HG03460 (cell line): ENCODE results near the gene NTNG2.

Source experiments
- ATAC-seq: cut with Tn5 transposase; IDR thresholded peaks from one replicate; pipeline ENCODE4 v1.9.1; 2021; ENCODE audit not compliant: unreplicated experiment

NTNG2 gene

GRCh38 chr9:132169672-132170392, 8.0 kb downstream of the NTNG2 start:
- ATAC-seq, result no peak

DNA sequence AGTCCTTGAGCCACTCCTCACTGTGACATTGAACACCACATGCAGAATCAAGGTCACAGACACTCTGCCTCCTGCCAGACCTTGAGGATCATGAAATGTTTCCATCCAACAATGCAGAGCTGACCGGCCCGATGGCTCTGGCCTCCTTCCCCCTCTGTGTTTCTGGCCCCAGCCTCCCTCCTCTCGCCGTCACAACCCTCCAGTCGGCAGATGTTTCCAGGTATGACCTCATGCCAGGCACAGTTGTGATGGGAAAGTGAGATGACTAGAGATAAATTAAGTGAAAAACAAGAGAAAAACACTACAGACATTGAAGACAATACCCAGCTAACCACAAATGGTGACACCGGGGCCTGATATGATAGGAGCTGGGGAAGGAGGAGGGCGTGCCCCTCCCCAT, 9.8 kb downstream of the NTNG2 start:
- no peak for ATAC-seq

GRCh38 chr9:132172185-132172584, 10.3 kb downstream of the NTNG2 start:
- ATAC-seq, result no peak

DNA sequence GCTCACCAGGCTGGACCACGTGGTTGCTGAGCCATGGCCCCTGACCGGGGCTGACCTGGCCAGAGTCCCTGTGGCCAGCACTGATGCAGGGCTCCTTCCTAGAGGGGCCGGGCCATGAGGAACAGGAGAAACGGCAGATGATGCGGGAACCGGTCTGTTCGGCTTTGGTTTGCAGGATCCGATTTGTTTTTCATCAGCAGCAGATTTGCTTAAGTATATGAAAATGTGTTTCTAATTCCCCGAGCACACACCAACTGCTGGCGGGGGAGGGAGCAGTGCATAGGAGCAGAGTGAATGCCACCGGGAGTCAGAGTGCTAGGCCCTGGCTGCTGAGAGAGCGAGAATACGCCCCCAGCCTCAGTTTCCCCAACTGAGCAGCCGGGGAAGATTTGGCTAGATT, 13.6 kb downstream of the NTNG2 start:
- no peak for ATAC-seq

DNA sequence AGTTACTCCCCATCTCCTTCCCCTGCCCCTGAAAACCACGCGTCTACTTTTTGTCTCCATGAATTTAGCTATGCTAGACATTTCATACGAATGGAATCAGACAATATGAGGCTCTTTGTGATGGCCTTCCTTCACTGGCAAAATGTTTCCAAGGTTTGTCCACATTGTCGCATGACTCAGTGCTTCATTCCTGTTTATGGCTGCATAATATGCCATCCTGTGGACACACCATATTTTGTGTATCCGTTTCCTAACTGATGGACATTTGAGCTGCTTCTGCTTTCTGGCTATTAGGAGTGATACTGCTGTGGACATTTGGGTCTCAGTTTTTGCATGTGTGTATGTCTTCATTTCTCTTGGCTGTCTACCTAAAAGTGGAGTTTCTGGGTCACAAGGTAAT, 14.5 kb downstream of the NTNG2 start:
- ATAC-seq, result no peak

- ATAC-seq, result no peak
Observed at GRCh38 chr9:132181796-132182313, 20.0 kb downstream of the NTNG2 start.

GRCh38 chr9:132182314-132183091, 20.6 kb downstream of the NTNG2 start:
- ATAC-seq, result no peak

DNA sequence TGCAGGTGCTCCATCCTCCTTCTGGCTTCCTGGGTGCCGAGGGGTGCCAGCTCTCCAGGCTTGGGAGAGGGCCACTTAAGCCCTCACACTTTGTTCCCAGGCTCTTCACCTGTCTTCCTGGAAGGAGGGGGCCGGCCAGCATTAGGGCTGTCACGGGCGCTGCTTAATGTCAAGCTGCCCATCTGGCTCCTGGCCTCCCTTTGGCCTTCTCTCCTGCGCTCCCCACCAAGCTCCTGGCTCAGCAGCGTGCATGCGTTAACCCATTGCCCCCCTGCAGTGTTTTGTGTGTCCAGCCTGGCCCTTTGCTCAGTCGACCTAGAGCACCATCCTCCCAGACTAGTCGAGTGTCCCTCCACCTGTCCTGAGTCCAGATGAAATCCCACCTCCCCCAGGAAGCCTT, 21.3 kb downstream of the NTNG2 start:
- no peak for ATAC-seq

DNA sequence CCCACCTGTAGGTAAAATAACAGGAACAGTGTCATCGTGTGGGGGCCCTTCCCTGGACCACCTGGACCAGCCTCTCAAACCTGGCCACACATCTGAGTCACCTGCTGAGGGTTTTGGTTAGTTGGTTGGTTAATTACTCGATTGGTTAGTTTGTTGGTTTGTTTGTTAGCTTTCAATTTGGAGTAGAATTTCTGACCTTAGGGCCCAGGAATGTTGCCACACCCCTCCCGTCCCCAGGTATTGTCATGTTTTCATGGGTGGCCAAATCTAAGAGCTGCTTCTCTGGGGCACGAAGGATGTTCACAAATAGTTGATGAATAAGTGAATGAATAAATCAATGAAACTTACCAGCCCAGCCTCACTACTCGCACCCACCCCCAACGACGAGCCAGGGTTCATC, 21.9 kb downstream of the NTNG2 start:
- no peak for ATAC-seq

GRCh38 chr9:132184124-132184523, 22.3 kb downstream of the NTNG2 start:
- no peak for ATAC-seq

DNA sequence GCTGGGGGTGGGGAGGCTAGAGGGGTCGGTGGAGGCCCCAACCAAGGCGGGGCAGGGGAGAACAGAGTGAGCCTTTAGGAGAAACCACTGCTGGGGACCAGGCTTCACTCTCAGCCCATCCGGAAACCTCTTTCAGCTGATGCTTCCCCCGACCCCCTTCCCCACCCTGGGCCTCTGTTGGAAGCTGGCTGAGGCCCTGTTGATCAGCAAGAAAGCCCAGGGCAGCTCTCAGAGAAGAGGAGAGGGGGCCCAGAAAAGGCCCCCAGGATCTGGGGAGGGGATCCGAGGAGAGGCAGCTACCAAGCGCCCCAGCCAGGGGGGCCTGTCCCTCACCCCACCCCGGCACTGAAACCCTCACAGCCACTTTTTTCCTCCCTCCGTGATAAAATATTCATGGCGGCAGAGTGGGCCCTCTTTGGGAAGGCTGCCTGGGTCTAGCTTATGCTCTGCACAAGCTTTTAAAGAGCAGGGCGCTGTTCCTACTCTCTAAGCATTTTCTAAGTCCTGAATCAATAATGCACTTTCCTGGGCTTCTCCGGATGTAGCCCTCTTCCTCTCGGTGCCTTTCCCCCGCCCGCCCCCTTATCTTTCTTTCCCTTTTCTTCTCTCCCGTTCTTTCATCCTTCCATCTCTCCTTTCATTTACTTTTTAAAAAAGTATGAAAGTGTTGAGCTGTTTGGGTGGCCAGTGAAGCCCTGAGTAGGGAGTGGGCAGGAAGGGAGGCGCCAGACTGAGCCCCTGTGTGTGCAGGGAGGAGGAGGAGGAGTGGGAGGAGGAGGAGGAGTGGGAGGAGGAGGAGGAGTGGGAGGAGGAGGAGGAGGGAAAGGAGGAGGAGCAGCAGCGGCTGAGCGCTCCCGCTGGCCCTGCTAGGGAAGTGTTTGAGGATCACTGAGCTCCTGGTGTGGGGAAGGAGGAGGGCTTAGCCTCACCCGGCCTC, 23.5 kb downstream of the NTNG2 start:
- ATAC-seq, result no peak

- ATAC-seq, result no peak
Observed at GRCh38 chr9:132187121-132187620, 25.3 kb downstream of the NTNG2 start.

GRCh38 chr9:132190966-132191365, 29.1 kb downstream of the NTNG2 start:
- no peak for ATAC-seq

DNA sequence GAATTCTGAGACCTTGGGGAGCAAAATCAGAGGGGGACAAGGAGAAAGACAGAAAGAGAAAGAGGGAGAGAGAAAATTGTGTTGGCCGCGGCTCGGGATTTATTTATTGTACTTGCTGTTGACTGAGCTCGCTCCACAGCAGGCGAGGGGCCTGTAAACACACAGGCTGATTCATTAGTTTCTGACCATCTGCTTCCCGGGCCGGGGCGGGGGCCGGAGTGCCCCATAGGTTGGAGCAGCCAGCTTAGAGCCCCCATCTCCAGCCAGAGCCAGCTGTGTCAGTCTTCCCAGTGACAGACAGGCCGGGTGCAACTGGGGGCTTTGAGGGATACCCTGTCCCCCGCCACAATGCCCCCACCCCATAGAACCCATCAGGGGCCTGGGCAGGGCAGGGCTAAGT, 30.9 kb downstream of the NTNG2 start:
- no peak for ATAC-seq

- no peak for ATAC-seq
Observed at GRCh38 chr9:132193227-132194124, 31.6 kb downstream of the NTNG2 start.

DNA sequence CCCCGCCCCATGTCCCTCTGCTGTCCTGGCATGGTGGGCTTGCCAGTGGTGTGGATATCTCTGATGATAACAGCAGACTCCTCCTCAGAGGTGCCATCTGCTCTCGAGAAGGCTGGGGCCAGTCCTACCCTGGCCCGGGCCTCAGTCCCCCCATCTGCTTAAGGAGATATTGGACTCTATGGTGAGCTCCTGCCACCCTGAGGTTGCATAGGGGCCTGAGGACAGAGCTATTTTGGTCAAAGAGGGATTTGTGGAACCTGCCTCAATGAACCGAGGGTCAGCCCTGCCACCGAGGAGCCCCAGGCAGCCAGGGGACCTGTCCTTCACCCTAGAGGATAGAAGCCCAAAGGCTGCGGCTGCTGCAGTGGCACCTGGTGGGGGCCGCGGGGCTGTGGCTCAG, 32.6 kb downstream of the NTNG2 start:
- ATAC-seq, result no peak

GRCh38 chr9:132197315-132197714, 35.5 kb downstream of the NTNG2 start:
- no peak for ATAC-seq

DNA sequence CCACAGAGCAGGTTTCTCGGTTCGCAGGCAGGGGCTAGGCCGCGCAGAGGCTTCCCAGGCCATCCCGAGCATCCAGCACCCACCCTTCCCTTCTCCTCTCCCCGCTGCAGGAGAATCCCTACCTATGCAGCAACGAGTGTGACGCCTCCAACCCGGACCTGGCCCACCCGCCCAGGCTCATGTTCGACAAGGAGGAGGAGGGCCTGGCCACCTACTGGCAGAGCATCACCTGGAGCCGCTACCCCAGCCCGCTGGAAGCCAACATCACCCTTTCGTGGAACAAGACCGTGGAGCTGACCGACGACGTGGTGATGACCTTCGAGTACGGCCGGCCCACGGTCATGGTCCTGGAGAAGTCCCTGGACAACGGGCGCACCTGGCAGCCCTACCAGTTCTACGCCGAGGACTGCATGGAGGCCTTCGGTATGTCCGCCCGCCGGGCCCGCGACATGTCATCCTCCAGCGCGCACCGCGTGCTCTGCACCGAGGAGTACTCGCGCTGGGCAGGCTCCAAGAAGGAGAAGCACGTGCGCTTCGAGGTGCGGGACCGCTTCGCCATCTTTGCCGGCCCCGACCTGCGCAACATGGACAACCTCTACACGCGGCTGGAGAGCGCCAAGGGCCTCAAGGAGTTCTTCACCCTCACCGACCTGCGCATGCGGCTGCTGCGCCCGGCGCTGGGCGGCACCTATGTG, 36.1 kb downstream of the NTNG2 start:
- ATAC-seq, result no peak

GRCh38 chr9:132199056-132199455, 37.2 kb downstream of the NTNG2 start:
- no peak for ATAC-seq
